Activated CD8-positive, alpha-beta memory T cell treated with anti-CD3 and anti-CD28 coated beads for 1 hour (primary cell): ENCODE measurements around the gene DPH1.
A peak's percentile ranks its signal among the peaks of the same experiment; 100 is the strongest.
"Not testable (repeated sequence)": the region's sequence is repeated elsewhere in the genome, so short reads cannot be mapped to it uniquely, and the experiment has no call there.

Source experiments
- DNase-seq, 2 donors: peaks; one replicate each; pipeline ENCODE4 v3.0.0-alpha.2; 2020; ENCODE audit warnings: low read depth in 1 of 2; ENCODE audit errors: extremely low read depth in 1 of 2

The DPH1 gene

GRCh38 chr17:2029911-2030778 is at the start of gene DPH1:
Gene DPH1 (plus strand): TSS chr17:2030153. CDS start chr17:2030170, 17 bp downstream.
- DNase-seq: peak in 1 of 2 donors; percentile 77

GRCh38 chr17:1980665-1981250 is 49.2 kb upstream of the DPH1 start:
- no peak for DNase-seq

- not testable (repeated sequence) for DNase-seq
These were observed 47.1 kb upstream of the DPH1 start for GRCh38 chr17:1982793-1983366.

- no peak for DNase-seq
These were observed 44.9 kb upstream of the DPH1 start for GRCh38 chr17:1985093-1985492.

- DNase-seq: no peak
These were observed 44.3 kb upstream of the DPH1 start for GRCh38 chr17:1985686-1986085.

- no peak for DNase-seq
These were observed 43.0 kb upstream of the DPH1 start for GRCh38 chr17:1986783-1987451.

GRCh38 chr17:1989135-1989534 is 40.8 kb upstream of the DPH1 start:
- DNase-seq: no peak

GRCh38 chr17:1992541-1992940 is 37.4 kb upstream of the DPH1 start:
- no peak for DNase-seq

GRCh38 chr17:1994707-1995106 is 35.2 kb upstream of the DPH1 start:
- DNase-seq: no peak

- DNase-seq: no peak
These were observed 34.5 kb upstream of the DPH1 start for GRCh38 chr17:1995321-1995892.

GRCh38 chr17:1995907-1996799 is 33.8 kb upstream of the DPH1 start:
- DNase-seq: no peak

- DNase-seq: no peak
These were observed 33.1 kb upstream of the DPH1 start for GRCh38 chr17:1996800-1997288.

- DNase-seq: no peak
These were observed 32.5 kb upstream of the DPH1 start for GRCh38 chr17:1997289-1997926.

- no peak for DNase-seq
These were observed 31.8 kb upstream of the DPH1 start for GRCh38 chr17:1997927-1998742.

GRCh38 chr17:1999557-2000251 is 30.2 kb upstream of the DPH1 start:
- no peak for DNase-seq

GRCh38 chr17:2002767-2003329 is 27.1 kb upstream of the DPH1 start:
- DNase-seq: no peak

- DNase-seq: no peak
These were observed 26.4 kb upstream of the DPH1 start for GRCh38 chr17:2003525-2003924.
